A549 treated with DMSO at 1 μM for 4 hours (cell line): ENCODE measurements around the gene TAF1C. TPM values are rescaled to one million over a fixed set of nuclear protein-coding genes. Genes with fewer than 3 reads are reported as not detected.

Experiments used
- total RNA-seq: library from RNA; stranded (reverse); fragments of 200-300 nt; extraction: Qiagen RNA extraction; gene quantifications from 5 replicates; pipeline ENCODE4 v1.2.3, GENCODE V29; 2022; ENCODE audit warnings: low read depth

TAF1C gene, protein sequence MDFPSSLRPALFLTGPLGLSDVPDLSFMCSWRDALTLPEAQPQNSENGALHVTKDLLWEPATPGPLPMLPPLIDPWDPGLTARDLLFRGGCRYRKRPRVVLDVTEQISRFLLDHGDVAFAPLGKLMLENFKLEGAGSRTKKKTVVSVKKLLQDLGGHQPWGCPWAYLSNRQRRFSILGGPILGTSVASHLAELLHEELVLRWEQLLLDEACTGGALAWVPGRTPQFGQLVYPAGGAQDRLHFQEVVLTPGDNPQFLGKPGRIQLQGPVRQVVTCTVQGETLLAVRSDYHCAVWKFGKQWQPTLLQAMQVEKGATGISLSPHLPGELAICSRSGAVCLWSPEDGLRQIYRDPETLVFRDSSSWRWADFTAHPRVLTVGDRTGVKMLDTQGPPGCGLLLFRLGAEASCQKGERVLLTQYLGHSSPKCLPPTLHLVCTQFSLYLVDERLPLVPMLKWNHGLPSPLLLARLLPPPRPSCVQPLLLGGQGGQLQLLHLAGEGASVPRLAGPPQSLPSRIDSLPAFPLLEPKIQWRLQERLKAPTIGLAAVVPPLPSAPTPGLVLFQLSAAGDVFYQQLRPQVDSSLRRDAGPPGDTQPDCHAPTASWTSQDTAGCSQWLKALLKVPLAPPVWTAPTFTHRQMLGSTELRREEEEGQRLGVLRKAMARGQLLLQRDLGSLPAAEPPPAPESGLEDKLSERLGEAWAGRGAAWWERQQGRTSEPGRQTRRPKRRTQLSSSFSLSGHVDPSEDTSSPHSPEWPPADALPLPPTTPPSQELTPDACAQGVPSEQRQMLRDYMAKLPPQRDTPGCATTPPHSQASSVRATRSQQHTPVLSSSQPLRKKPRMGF
- 23.1 to 35.1 TPM (median 28.4 TPM) in 5 replicates for total RNA-seq

GRCh38 chr16:84186685-84187437, at the start of gene TAF1C:
TAF1C (minus strand) TSS chr16:84187057; CDS start chr16:84184988, 2,069 bp downstream.

DNA sequence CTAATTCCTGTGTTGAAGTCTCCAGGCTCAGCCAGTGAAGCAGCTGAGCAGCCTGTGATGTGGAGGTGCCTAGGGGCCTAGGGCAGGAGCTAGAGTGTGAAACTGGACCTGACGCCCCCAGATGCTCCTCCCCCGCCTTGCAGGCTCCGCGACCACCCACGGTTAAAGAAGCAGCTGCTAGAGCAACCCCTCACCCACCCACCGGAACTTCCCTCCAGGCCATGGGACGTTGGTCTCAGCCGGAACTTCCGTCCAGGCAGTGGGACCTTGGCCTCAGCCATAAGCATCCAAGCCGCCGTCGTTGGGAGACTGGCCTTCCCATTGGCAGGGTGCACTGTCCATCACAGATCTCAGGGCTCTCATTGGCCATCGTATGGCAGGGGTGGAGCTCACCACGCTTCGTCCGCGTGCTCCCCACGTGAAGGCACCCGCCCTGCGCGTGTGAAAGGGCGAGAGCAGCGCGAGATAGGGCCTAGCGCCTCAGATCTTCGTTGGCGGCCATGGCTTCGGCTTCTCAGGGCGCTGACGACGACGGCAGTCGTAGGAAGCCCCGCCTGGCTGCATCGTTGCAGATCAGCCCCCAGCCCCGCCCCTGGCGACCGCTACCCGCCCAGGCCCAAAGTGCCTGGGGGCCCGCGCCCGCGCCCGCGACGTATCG, 4.0 kb upstream of the TAF1C start, which contains the start of gene ADAD2:
TSS of gene ADAD2 (plus strand) at position 427 of the 658 bp plus-strand sequence. CDS start at position 501, 74 bp downstream.

DNA sequence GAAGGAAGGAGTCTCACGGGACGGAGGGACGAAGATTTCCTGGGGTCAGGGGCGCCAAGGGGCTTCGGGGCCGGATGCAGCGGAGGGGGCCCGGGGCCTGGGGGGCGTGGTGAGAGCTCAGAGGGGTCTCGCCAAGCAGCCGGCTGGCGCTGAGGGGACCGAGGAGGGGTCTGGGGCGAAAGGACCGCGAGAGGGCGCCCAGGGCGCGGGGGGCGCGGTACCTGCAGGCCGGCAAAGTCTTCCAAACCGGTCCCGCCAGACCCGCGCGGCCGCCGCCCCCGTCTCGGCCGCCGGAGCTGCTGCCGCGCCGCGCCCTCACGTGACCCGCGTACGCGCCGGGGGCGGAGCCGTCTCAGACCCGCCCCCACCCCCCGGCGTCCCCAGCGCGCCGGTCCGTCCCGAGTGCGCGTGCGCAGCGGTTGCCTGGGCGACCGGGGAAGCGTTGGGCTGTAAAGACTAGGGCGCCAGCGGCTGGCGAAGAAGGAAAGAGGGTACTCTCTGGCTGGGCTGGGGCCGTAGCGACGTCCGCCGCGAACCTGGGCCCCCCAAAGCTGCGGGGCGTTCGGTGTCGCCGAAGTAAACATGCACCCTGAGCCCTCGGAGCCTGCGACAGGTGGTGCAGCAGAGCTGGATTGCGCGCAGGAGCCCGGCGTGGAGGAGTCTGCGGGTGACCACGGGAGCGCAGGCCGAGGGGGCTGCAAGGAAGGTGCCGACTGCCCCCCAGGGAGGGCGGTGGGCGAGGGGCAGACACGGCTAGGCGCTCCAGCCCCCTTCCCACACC, 41.8 kb downstream of the TAF1C start, which contains the start of the genes DNAAF1 and HSDL1:
TSS of gene DNAAF1 (plus strand) at position 450 of the 781 bp plus-strand sequence. CDS start at position 583, 133 bp downstream.
TSS of gene HSDL1 (minus strand) at position 319 of the 781 bp plus-strand sequence. CDS start 13,856 bp downstream, outside the sequence.

Other genes starting within 250 kb of the TAF1C start
- gene OSGIN1, start 233.8 kb downstream of the TAF1C start, total RNA-seq, result 30.1 to 64.8 TPM (median 39.7 TPM) in 5 replicates
- 1.6 to 3.7 TPM (median 2.8 TPM) in 5 replicates for gene NECAB2, start 218.8 kb downstream of the TAF1C start, total RNA-seq
- not detected in 5 replicates for gene SLC38A8, start 144.3 kb downstream of the TAF1C start, total RNA-seq
- 40.5 to 52.4 TPM (median 50.1 TPM) in 5 replicates for gene MBTPS1, start 70.1 kb downstream of the TAF1C start, total RNA-seq
- gene HSDL1, start 41.9 kb downstream of the TAF1C start, total RNA-seq, result 15.8 to 21.0 TPM (median 18.6 TPM) in 5 replicates
- gene DNAAF1, start 41.7 kb downstream of the TAF1C start, total RNA-seq, result 0.26 to 0.45 TPM (median 0.38 TPM) in 5 replicates
- not detected in 5 replicates for gene ADAD2, start 4.1 kb upstream of the TAF1C start, total RNA-seq
- gene KCNG4, start 53.0 kb upstream of the TAF1C start, total RNA-seq, result not detected in 5 replicates
- not detected in 5 replicates for gene WFDC1, start 107.8 kb upstream of the TAF1C start, total RNA-seq
- 0.06 to 0.15 TPM (median 0.14 TPM) in 5 replicates for gene ATP2C2, start 181.5 kb upstream of the TAF1C start, total RNA-seq